Body of pancreas (tissue), 4 donors: Measurements from ENCODE around the gene ACTN2.

ENCODE experiments used
- POLR2A ChIP-seq, 3 donors: fragments of 450-650 bp; IDR thresholded peaks; one replicate each; pipeline ENCODE4 v1.6.1; 2016; ENCODE audit warnings: antibody characterized with exemption in 3 of 3, mild to moderate bottlenecking in 2 of 3
- TF ChIP-seq, protein P1 (sequence below), 7 experiments: fragments of 450-650 bp in 4 of 7; fragments of 200-600 bp in 3 of 7; sonication (generic) in 3 of 7; IDR thresholded peaks; one replicate each; pipeline ENCODE4 v1.5.1; 2016 to 2019; ENCODE audit warnings: antibody characterized with exemption in 7 of 7

- TF ChIP-seq, protein P1, sequence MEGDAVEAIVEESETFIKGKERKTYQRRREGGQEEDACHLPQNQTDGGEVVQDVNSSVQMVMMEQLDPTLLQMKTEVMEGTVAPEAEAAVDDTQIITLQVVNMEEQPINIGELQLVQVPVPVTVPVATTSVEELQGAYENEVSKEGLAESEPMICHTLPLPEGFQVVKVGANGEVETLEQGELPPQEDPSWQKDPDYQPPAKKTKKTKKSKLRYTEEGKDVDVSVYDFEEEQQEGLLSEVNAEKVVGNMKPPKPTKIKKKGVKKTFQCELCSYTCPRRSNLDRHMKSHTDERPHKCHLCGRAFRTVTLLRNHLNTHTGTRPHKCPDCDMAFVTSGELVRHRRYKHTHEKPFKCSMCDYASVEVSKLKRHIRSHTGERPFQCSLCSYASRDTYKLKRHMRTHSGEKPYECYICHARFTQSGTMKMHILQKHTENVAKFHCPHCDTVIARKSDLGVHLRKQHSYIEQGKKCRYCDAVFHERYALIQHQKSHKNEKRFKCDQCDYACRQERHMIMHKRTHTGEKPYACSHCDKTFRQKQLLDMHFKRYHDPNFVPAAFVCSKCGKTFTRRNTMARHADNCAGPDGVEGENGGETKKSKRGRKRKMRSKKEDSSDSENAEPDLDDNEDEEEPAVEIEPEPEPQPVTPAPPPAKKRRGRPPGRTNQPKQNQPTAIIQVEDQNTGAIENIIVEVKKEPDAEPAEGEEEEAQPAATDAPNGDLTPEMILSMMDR (IDR thresholded peaks at IDR 0.05) = no peak
- TF ChIP-seq POLR2A (IDR thresholded peaks at IDR 0.05) = no peak
Observed at GRCh38 chr1:236785477-236785876, 99.2 kb downstream of the ACTN2 start.
